Measurements from ENCODE around the gene SLX4IP. TPM values are rescaled to one million over a fixed set of nuclear protein-coding genes. Genes with fewer than 3 reads are reported as not detected.
"Not testable (repeated sequence)": the region's sequence is repeated elsewhere in the genome, so short reads cannot be mapped to it uniquely, and the experiment has no call there.

SLX4IP gene
- total RNA-seq, 1 experiment from 2014 or later = 6.4 TPM

DNA sequence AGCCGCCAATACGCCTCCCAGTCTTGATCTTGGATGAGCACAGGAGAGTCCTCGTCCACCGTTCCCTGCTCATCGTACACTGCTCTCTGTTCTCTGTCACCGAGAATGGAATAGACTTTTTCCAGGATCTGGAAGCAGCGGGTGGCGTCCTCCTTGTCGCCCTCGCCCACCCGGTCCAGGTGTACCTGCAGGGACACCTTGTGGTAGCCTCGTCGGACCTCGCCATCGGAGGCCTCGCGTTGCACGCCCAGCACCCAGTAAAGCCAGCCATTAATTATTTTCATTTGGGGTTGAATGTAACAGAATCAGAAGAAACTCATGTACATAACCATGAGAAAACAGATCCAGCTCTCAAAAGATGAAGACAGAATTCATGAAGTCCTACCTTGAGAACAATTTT lies 178.8 kb downstream of the SLX4IP start:
- ATAC-seq (no peak), DNase-seq (no peak)
- no peak overlapping the region for H3K4me3 ChIP-seq (ENCODE audit: low read length)
- BruUV-seq (replicated peaks) = no TSS peak
- H3K36me3 ChIP-seq (ENCODE audit: low read depth, low read length) = no peaks in the 10 kb centered on the region
- intact Hi-C loops (cut with micrococcal nuclease) = no loop called here
- TF ChIP-seq EZH2 (IDR thresholded peaks at IDR 0.05; ENCODE audit: low read length, unreplicated experiment) (no peak), EZH2phosphoT487 (IDR thresholded peaks at IDR 0.05; ENCODE audit: borderline replicate concordance, low read length) (no peak)
- TF ChIP-seq, protein P1, sequence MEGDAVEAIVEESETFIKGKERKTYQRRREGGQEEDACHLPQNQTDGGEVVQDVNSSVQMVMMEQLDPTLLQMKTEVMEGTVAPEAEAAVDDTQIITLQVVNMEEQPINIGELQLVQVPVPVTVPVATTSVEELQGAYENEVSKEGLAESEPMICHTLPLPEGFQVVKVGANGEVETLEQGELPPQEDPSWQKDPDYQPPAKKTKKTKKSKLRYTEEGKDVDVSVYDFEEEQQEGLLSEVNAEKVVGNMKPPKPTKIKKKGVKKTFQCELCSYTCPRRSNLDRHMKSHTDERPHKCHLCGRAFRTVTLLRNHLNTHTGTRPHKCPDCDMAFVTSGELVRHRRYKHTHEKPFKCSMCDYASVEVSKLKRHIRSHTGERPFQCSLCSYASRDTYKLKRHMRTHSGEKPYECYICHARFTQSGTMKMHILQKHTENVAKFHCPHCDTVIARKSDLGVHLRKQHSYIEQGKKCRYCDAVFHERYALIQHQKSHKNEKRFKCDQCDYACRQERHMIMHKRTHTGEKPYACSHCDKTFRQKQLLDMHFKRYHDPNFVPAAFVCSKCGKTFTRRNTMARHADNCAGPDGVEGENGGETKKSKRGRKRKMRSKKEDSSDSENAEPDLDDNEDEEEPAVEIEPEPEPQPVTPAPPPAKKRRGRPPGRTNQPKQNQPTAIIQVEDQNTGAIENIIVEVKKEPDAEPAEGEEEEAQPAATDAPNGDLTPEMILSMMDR (conservative IDR thresholded peaks at IDR 0.05; ENCODE audit: low read depth, low read length) = no peak
- H3K4me2 ChIP-seq (ENCODE audit: low read length) = no peak overlapping the region
- H3K9me3 ChIP-seq (ENCODE audit: low read length) = no peaks in the 10 kb centered on the region
- no peaks in the 10 kb centered on the region for H3K27me3 ChIP-seq (ENCODE audit: low read length)
- H3K9ac ChIP-seq (ENCODE audit: low read length) = no peak overlapping the region
- no peaks in the 10 kb centered on the region for H3K9me2 ChIP-seq (replicated peaks; ENCODE audit: low read length)
- no peaks in the 10 kb centered on the region for H3F3A ChIP-seq (ENCODE audit: low read length, unreplicated experiment)
- ChIA-PET CTCF (interaction anchor here (0.5 kb wide), 1 partner anchor 654 kb away, joined by 6 read pairs; no protein-coding TSS in a partner anchor), POLR2A (ENCODE audit: unreplicated experiment) (no interaction called here)
- peaks cover 8% of the 10 kb centered on the region; the same call in 1 of the 2 replicates for H3K4me1 ChIP-seq (ENCODE audit: insufficient read depth, low read length)
- H3K27ac ChIP-seq (ENCODE audit: low read length) = no peak overlapping the region
- no peaks in the 10 kb centered on the region for H4K20me1 ChIP-seq (ENCODE audit: low read length)
- H2AFZ ChIP-seq (ENCODE audit: low read length) = no peak overlapping the region
- no peaks in the 10 kb centered on the region for H3K79me2 ChIP-seq (ENCODE audit: low read length)

DNA sequence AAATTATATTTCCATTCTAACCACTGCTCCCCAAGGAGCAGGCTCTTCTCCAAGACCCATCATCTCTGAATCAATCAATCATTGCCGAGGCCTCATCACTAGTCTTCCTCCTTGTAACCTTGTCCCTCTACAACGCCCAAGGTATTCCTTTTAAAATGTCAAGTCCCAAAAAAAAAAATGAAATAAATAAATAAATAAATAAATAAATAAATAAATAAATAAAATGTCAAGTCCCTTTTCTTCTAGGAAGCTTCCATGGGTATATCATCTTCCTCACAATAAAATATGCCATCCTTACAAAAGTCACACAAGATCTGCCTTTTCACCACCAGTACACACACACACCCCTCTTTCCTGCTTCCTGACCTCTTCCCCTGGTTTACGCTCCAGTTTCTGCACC lies 181.1 kb downstream of the SLX4IP start:
- H2AFZ ChIP-seq (ENCODE audit: low read length) = no peak overlapping the region

DNA sequence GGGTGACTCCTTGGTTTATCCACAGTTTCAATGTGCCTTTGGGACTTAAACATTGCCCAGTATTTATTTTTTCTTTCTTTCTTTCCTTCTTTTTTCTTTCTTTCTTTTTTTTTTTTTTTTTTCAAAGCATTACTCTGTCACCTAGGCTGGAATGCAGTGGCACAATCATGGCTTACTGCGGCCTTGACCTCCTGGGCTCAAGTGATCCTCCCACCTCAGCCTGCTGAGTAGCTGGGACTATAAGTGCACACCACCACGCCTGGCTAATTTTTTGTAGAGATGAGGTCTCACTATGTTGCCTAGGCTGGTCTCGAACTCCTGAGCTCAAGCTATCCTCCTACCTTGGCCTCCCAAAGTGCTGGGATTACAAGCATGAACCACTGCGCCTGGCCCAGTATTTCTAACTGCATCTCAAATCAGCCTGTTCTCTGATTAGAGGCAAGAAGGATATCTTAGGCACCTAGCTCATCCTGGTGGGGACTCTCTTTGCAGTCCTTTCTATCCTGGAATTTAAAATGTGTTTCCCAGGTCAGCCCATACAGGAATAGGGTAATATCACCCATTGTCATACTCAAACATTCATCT lies 182.5 kb downstream of the SLX4IP start:
- H3K4me3 ChIP-seq (ENCODE audit: low read length); H3F3A ChIP-seq (ENCODE audit: low read length, unreplicated experiment); H3K27me3 ChIP-seq (ENCODE audit: low read length); H3K79me2 ChIP-seq (ENCODE audit: low read length); H3K9me3 ChIP-seq (ENCODE audit: low read length); DNase-seq; H4K20me1 ChIP-seq (ENCODE audit: low read length); POLR2A ChIA-PET (ENCODE audit: unreplicated experiment); H3K27ac ChIP-seq (ENCODE audit: low read length); H3K36me3 ChIP-seq (ENCODE audit: low read depth, low read length); ATAC-seq; H3K9ac ChIP-seq (ENCODE audit: low read length); CTCF ChIA-PET; intact Hi-C loops (cut with micrococcal nuclease); H2AFZ ChIP-seq (ENCODE audit: low read length); H3K9me2 ChIP-seq (replicated peaks; ENCODE audit: low read length); BruUV-seq (replicated peaks); H3K4me2 ChIP-seq (ENCODE audit: low read length): not testable (repeated sequence)
- H3K4me1 ChIP-seq (ENCODE audit: insufficient read depth, low read length) = peaks cover 14% of the 10 kb centered on the region

More for the DNA sequence above, 181.1 kb downstream of the SLX4IP start:
- H3K9me3 ChIP-seq (ENCODE audit: low read length) = no peaks in the 10 kb centered on the region
- intact Hi-C loops (cut with micrococcal nuclease) = no loop called here
- H3F3A ChIP-seq (ENCODE audit: low read length, unreplicated experiment) = no peaks in the 10 kb centered on the region
- no TSS peak for BruUV-seq (replicated peaks)
- no peaks in the 10 kb centered on the region for H3K36me3 ChIP-seq (ENCODE audit: low read depth, low read length)
- ATAC-seq (no peak), DNase-seq (no peak)
- CTCF ChIA-PET = no interaction called here
- H3K27me3 ChIP-seq (ENCODE audit: low read length) = no peaks in the 10 kb centered on the region
- no peaks in the 10 kb centered on the region for H3K79me2 ChIP-seq (ENCODE audit: low read length)
- TF ChIP-seq EZH2phosphoT487 (IDR thresholded peaks at IDR 0.05; ENCODE audit: borderline replicate concordance, low read length) (no peak), EZH2 (IDR thresholded peaks at IDR 0.05; ENCODE audit: low read length, unreplicated experiment) (no peak)
- TF ChIP-seq, protein P1 (conservative IDR thresholded peaks at IDR 0.05; ENCODE audit: low read depth, low read length) = no peak
- no peak overlapping the region for H3K4me2 ChIP-seq (ENCODE audit: low read length)
- H3K27ac ChIP-seq (ENCODE audit: low read length) = no peak overlapping the region
- peaks cover 14% of the 10 kb centered on the region for H3K4me1 ChIP-seq (ENCODE audit: insufficient read depth, low read length)
- no peaks in the 10 kb centered on the region for H3K9me2 ChIP-seq (replicated peaks; ENCODE audit: low read length)
- H3K4me3 ChIP-seq (ENCODE audit: low read length) = no peak overlapping the region
- no peak overlapping the region for H3K9ac ChIP-seq (ENCODE audit: low read length)
- POLR2A ChIA-PET (ENCODE audit: unreplicated experiment) = no interaction called here
- H4K20me1 ChIP-seq (ENCODE audit: low read length) = no peaks in the 10 kb centered on the region

Data from PC-3 (cell line).